ENCODE measurements around the gene PHC2. TPM values are rescaled to one million over a fixed set of nuclear protein-coding genes. Genes with fewer than 3 reads are reported as not detected.

Gene PHC2
- total RNA-seq, 2 experiments from 2014 or later = 37.7 to 39.5 TPM

DNA sequence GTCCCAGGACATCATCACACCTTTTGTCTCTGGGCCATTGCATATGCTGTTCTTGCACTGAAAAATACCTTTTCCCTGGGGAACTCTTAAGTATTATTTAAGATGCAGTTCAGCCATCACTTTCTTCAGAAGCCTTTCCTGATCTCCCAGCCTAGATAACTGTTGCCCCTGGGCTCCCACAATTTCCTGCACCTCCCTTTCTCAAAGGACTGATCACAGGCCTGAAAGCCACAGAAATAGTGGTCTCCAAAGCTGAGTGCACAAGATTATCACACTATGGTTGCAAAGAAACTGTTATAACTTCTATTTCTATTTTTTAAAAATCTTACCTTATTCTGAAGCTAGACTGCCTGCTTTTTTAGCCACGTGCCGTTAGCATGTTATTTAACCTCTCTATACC is 38.8 kb upstream of the PHC2 start:
- DNase-seq (no peak), ATAC-seq (ENCODE audit: poor library complexity) (no peak)
- H3K27ac ChIP-seq (ENCODE audit: low read depth in 1 of 2, low read length in 2 of 2) = no peak overlapping the region
- H3K27me3 ChIP-seq (ENCODE audit: control insufficient read depth in 1 of 2, insufficient read depth in 2 of 2, low read length in 2 of 2) = no peaks in the 10 kb centered on the region
- Mint-ChIP-seq H3K4me3 (no peak overlapping the region), H3K36me3 (ENCODE audit: low read depth) (no peaks in the 10 kb centered on the region), H3K27me3 (no peaks in the 10 kb centered on the region), H3K9me3 (no peaks in the 10 kb centered on the region), H3K27ac (no peak overlapping the region), H3K4me1 (ENCODE audit: low read depth) (peaks cover 38% of the 10 kb centered on the region)
- intact Hi-C loops (cut with DNase I, micrococcal nuclease) = loop anchor here (1.0 to 10.0 kb wide), 9 partner anchors 82 to 825 kb away; partner anchors contain the start of genes AZIN2 (in 1 of the 2), S100PBP (in 1 of the 2) and YARS1 (in 1 of the 2)
- TF ChIP-seq CTCF (IDR thresholded peaks at IDR 0.05) = no peak
- CTCF ChIA-PET = no interaction called here
- no peak overlapping the region for H3K4me3 ChIP-seq (ENCODE audit: low read length)
- peaks cover 22% of the 10 kb centered on the region for H3K4me1 ChIP-seq (ENCODE audit: insufficient read depth, low read length)
- H3K9me3 ChIP-seq (ENCODE audit: control insufficient read depth in 1 of 2, insufficient read depth in 1 of 2, low read length in 2 of 2) = no peaks in the 10 kb centered on the region
- H3K36me3 ChIP-seq (ENCODE audit: insufficient read depth, low read length) = no peaks in the 10 kb centered on the region
- POLR2A ChIA-PET = no interaction called here

- peaks cover 38% of the 10 kb centered on the region for H3K4me1 Mint-ChIP-seq (ENCODE audit: low read depth)
- POLR2A ChIA-PET = no interaction called here
- CTCF ChIA-PET = no interaction called here
- DNase-seq = no peak
- no peak for ATAC-seq (ENCODE audit: poor library complexity)
- peaks cover 22% of the 10 kb centered on the region for H3K4me1 ChIP-seq (ENCODE audit: insufficient read depth, low read length)
- H3K27ac Mint-ChIP-seq = no peak overlapping the region
- H3K27me3 Mint-ChIP-seq = no peaks in the 10 kb centered on the region
- no peak overlapping the region for H3K27ac ChIP-seq (ENCODE audit: low read depth in 1 of 2, low read length in 2 of 2)
- TF ChIP-seq CTCF (IDR thresholded peaks at IDR 0.05) = no peak
- no peak overlapping the region for H3K4me3 ChIP-seq (ENCODE audit: low read length)
- H3K4me3 Mint-ChIP-seq = no peak overlapping the region
- intact Hi-C loops (cut with DNase I, micrococcal nuclease) = loop anchor here in 1 of 2 experiments (5.0 kb wide), 1 partner anchor 82 kb away; no protein-coding TSS in a partner anchor
- no peaks in the 10 kb centered on the region for H3K9me3 ChIP-seq (ENCODE audit: control insufficient read depth in 1 of 2, insufficient read depth in 1 of 2, low read length in 2 of 2)
- H3K27me3 ChIP-seq (ENCODE audit: control insufficient read depth in 1 of 2, insufficient read depth in 2 of 2, low read length in 2 of 2) = no peaks in the 10 kb centered on the region
- no peaks in the 10 kb centered on the region for H3K36me3 Mint-ChIP-seq (ENCODE audit: low read depth)
- no peaks in the 10 kb centered on the region for H3K36me3 ChIP-seq (ENCODE audit: insufficient read depth, low read length)
- H3K9me3 Mint-ChIP-seq = no peaks in the 10 kb centered on the region
Observed at GRCh38 chr1:33468967-33469366, 38.1 kb upstream of the PHC2 start.

DNA sequence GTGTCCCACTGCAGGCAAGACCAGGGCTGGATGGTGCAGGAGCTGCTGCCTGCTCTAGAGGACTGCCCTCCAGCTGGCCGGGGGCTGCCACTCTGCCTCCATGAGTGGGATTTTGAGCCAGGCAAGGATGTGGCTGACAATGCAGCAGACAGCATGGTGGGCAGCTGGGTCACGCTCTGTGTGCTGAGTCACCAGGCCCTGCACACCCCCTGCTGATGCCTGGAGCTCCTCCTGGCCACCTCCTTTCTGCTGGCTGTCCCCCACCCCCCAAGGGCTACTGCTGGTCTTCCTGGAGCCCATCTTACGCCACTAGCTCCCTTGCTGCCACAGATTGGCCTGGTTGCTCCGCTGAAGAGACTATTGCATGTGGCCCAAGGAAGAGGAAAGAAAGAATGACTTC is 37.6 kb upstream of the PHC2 start:
- H3K9me3 Mint-ChIP-seq = no peaks in the 10 kb centered on the region
- Histone ChIP-seq H3K27ac (ENCODE audit: low read depth in 1 of 2, low read length in 2 of 2) (no peak overlapping the region), H3K4me1 (ENCODE audit: insufficient read depth, low read length) (peaks cover 22% of the 10 kb centered on the region), H3K9me3 (ENCODE audit: control insufficient read depth in 1 of 2, insufficient read depth in 1 of 2, low read length in 2 of 2) (no peaks in the 10 kb centered on the region), H3K36me3 (ENCODE audit: insufficient read depth, low read length) (no peaks in the 10 kb centered on the region), H3K4me3 (ENCODE audit: low read length) (no peak overlapping the region), H3K27me3 (ENCODE audit: control insufficient read depth in 1 of 2, insufficient read depth in 2 of 2, low read length in 2 of 2) (no peaks in the 10 kb centered on the region)
- TF ChIP-seq CTCF (IDR thresholded peaks at IDR 0.05) = no peak
- no peak overlapping the region for H3K27ac Mint-ChIP-seq
- no peaks in the 10 kb centered on the region for H3K36me3 Mint-ChIP-seq (ENCODE audit: low read depth)
- CTCF ChIA-PET = no interaction called here
- ATAC-seq (ENCODE audit: poor library complexity) = no peak
- intact Hi-C loops (cut with DNase I, micrococcal nuclease) = loop anchor here in 1 of 2 experiments (5.0 kb wide), 1 partner anchor 81 kb away; no protein-coding TSS in a partner anchor
- POLR2A ChIA-PET = no interaction called here
- no peak for DNase-seq
- H3K4me3 Mint-ChIP-seq = no peak overlapping the region
- H3K27me3 Mint-ChIP-seq = no peaks in the 10 kb centered on the region
- peaks cover 33% of the 10 kb centered on the region for H3K4me1 Mint-ChIP-seq (ENCODE audit: low read depth)

All from CD4-positive, alpha-beta T cell (primary cell).